ENCODE data around the gene BOLL. TPM values are rescaled to one million over a fixed set of nuclear protein-coding genes. Genes with fewer than 3 reads are reported as not detected.
A peak's percentile ranks its signal among the peaks of the same experiment; 100 is the strongest.
"Not testable (repeated sequence)": the region's sequence is repeated elsewhere in the genome, so short reads cannot be mapped to it uniquely, and the experiment has no call there.

BOLL gene, protein sequence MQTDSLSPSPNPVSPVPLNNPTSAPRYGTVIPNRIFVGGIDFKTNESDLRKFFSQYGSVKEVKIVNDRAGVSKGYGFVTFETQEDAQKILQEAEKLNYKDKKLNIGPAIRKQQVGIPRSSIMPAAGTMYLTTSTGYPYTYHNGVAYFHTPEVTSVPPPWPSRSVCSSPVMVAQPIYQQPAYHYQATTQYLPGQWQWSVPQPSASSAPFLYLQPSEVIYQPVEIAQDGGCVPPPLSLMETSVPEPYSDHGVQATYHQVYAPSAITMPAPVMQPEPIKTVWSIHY
- not detected in 2 replicates for total RNA-seq (2014; rRNA removed; shearing (Covaris generic))
- total RNA-seq (2022) = not detected in 2 replicates
- Bru-seq, nascent RNA = percentile 10 among the genes with signal in this experiment
- percentile 3 among the genes with signal in this experiment for BruChase-seq, experiment 1, labeled RNA remaining after a 6-hour chase
- BruChase-seq, experiment 2, labeled RNA remaining after a 2-hour chase = not detected
- long read RNA-seq = 0 reads

GRCh38 chr2:197784956-197785941 lies at the start of gene BOLL:
Gene BOLL, minus strand, starts transcription at chr2:197785319. Its CDS starts 3,469 bp downstream, at chr2:197781850.
- no peak within 1 kb of the TSS for H3K4me3 ChIP-seq (ENCODE audit: low read depth, low read length, poor library complexity, severe bottlenecking)
- intact Hi-C loops (cut with micrococcal nuclease; ENCODE audit: unreplicated experiment) = no loop called here
- no TSS peak for BruUV-seq (replicated peaks)
- no peak within 1 kb of the TSS for H2AFZ ChIP-seq (ENCODE audit: low read length)
- H3K36me3 ChIP-seq (ENCODE audit: insufficient read depth, low read length) = no peaks in the 10 kb centered on the region
- H3K9me2 ChIP-seq (ENCODE audit: insufficient read depth, low read length) = no peaks in the 10 kb centered on the region
- DNase-seq (ENCODE audit: low spot score) = no peak
- TF ChIP-seq CTCF (conservative IDR thresholded peaks at IDR 0.05; ENCODE audit: low read length) (no peak), EZH2phosphoT487 (IDR thresholded peaks at IDR 0.05; ENCODE audit: borderline replicate concordance, low read depth, low read length) (no peak)
- H4K20me1 ChIP-seq (ENCODE audit: insufficient read depth, low read length) = no peaks in the 10 kb centered on the region
- H3K79me2 ChIP-seq (ENCODE audit: insufficient read depth, low read depth, low read length) = no peaks in the 10 kb centered on the region
- CTCF ChIA-PET (ENCODE audit: unreplicated experiment) = no interaction called here
- no peak within 1 kb of the TSS for H3K27ac ChIP-seq (ENCODE audit: low read depth, low read length, poor library complexity, severe bottlenecking)
- no peaks in the 10 kb centered on the region for H3K4me1 ChIP-seq (ENCODE audit: insufficient read depth, low read length, poor library complexity, severe bottlenecking)
- H3K9me3 ChIP-seq (ENCODE audit: low read length) = no peaks in the 10 kb centered on the region
- no peak within 1 kb of the TSS for H3K4me2 ChIP-seq (ENCODE audit: low read length)
- POLR2A ChIA-PET = no interaction called here

GRCh38 chr2:197834771-197835170 lies 49.7 kb upstream of the BOLL start:
- H3K9me3 ChIP-seq (ENCODE audit: low read length); H3K4me3 ChIP-seq (ENCODE audit: low read depth, low read length, poor library complexity, severe bottlenecking); H3K79me2 ChIP-seq (ENCODE audit: insufficient read depth, low read depth, low read length); BruUV-seq (replicated peaks); H3K27ac ChIP-seq (ENCODE audit: low read depth, low read length, poor library complexity, severe bottlenecking); H4K20me1 ChIP-seq (ENCODE audit: insufficient read depth, low read length); H3K4me1 ChIP-seq (ENCODE audit: insufficient read depth, low read length, poor library complexity, severe bottlenecking); H3K9me2 ChIP-seq (ENCODE audit: insufficient read depth, low read length); POLR2A ChIA-PET; CTCF ChIA-PET (ENCODE audit: unreplicated experiment); DNase-seq (ENCODE audit: low spot score); H3K36me3 ChIP-seq (ENCODE audit: insufficient read depth, low read length); H2AFZ ChIP-seq (ENCODE audit: low read length); intact Hi-C loops (cut with micrococcal nuclease; ENCODE audit: unreplicated experiment); H3K4me2 ChIP-seq (ENCODE audit: low read length): not testable (repeated sequence)

DNA sequence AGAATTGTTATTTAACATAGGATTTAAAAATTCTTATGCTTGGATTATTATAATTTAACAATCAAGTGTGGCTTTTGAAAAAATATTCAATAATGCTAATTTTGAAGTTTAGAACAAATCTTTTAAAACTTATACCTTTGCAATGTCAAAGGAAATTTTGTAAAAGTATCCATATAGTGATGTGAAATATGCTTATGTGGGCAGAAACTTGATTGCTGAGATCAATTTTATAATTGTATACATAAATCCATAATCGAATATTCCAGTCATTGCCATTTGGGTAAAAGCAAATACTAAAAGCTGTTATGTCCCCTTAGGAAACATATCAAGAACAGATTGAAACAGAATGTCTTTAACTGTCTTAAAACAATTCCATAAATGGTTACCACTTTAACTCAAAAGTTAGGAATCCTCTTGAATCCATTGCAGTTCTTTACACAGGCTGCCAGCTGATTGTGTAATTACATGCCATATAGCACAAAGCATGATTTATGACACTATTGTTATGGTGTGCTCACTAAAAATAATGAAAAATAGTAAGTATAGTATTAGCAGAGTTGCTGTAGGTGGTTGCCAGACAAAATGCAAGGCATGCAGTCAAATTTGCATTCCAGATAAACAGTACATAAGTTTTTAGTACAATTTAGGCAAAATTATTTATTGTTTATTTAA lies 43.5 kb upstream of the BOLL start:
- Histone ChIP-seq H3K9me3 (ENCODE audit: low read length) (no peaks in the 10 kb centered on the region), H3K4me3 (ENCODE audit: low read depth, low read length, poor library complexity, severe bottlenecking) (no peak overlapping the region), H3K79me2 (ENCODE audit: insufficient read depth, low read depth, low read length) (no peaks in the 10 kb centered on the region), H3K4me1 (ENCODE audit: insufficient read depth, low read length, poor library complexity, severe bottlenecking) (no peaks in the 10 kb centered on the region), H3K9me2 (ENCODE audit: insufficient read depth, low read length) (no peaks in the 10 kb centered on the region), H3K36me3 (ENCODE audit: insufficient read depth, low read length) (no peaks in the 10 kb centered on the region), H2AFZ (ENCODE audit: low read length) (no peak overlapping the region), H3K4me2 (ENCODE audit: low read length) (no peak overlapping the region), H3K27ac (ENCODE audit: low read depth, low read length, poor library complexity, severe bottlenecking) (no peak overlapping the region), H4K20me1 (ENCODE audit: insufficient read depth, low read length) (no peaks in the 10 kb centered on the region)
- ChIA-PET POLR2A (interaction anchor here (0.6 kb wide), 1 partner anchor 163 kb away, joined by 4 read pairs; no protein-coding TSS in a partner anchor), CTCF (ENCODE audit: unreplicated experiment) (no interaction called here)
- intact Hi-C loops (cut with micrococcal nuclease; ENCODE audit: unreplicated experiment) = no loop called here
- BruUV-seq (replicated peaks) = no TSS peak
- TF ChIP-seq EZH2phosphoT487 (IDR thresholded peaks at IDR 0.05; ENCODE audit: borderline replicate concordance, low read depth, low read length) (no peak), CTCF (conservative IDR thresholded peaks at IDR 0.05; ENCODE audit: low read length) (no peak)
- no peak for DNase-seq (ENCODE audit: low spot score)

All from OCI-LY7 (cell line).